ENCODE data around the gene MTERF1.

Gene MTERF1

DNA sequence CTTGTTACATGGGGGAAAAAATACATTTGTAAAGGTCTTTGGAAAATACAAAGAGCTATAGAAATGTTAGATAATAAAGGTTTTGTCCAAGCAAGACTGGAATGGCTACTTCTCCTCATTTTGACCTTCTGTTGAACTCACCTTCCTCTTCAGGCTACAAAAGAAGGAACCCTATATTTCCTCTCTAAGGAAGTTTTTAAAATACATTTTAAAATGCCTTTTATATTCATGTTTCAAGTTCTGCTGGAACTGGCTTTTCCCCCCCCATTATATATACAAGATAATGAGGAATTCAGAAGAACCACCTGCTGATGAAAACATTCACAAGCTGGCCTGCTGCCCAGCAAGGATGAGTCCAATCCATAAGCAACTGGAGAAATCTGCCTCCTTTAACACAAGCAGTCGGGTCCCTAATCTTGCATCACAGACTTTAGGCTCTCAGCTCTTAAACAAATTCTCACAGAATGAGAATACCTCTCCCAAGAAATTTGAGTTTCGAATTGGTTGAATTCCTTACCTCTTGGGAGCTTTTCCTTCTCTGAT lies 44.6 kb downstream of the MTERF1 start:
- in situ Hi-C loops (cut with MboI; ENCODE audit: low sequenced_read_pairs): no loop called here

GRCh38 chr7:91835091-91835825 lies 45.2 kb downstream of the MTERF1 start:
- in situ Hi-C loops (cut with MboI; ENCODE audit: low sequenced_read_pairs): no loop called here

DNA sequence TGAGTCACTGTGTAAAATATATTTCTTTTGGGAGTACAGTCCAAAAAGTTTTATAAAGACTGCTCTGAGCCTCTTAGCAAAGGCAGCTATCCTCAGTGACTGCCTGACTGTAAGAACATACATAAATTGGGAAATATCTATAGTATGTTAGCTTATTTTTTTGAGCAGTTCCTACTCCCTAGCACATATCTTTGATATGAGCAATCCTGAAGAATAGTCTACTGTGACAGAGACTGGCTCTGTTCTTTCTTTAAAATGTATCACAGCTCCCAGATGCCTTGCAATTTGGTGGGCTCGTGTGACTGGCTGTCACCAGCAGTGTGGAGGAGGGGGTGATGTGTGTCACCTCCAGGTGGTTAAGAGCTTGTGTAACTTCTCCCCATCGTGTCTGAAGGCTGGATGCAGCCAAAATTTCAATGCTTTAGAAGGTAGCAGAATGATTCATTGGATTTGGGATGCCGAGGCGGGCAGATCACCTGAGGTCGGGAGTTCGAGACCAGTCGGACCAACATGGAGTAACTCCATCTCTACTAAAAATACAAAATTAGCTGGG lies 47.9 kb downstream of the MTERF1 start:
- in situ Hi-C loops (cut with MboI; ENCODE audit: low sequenced_read_pairs): no loop called here

- in situ Hi-C loops (cut with MboI; ENCODE audit: low sequenced_read_pairs): no loop called here
Measured at GRCh38 chr7:91827169-91827568, 53.3 kb downstream of the MTERF1 start.

- in situ Hi-C loops (cut with MboI; ENCODE audit: low sequenced_read_pairs): no loop called here
Measured at GRCh38 chr7:91826377-91826776, 54.1 kb downstream of the MTERF1 start.

- in situ Hi-C loops (cut with MboI; ENCODE audit: low sequenced_read_pairs): no loop called here
Measured at GRCh38 chr7:91824201-91824600, 56.3 kb downstream of the MTERF1 start.
